A673 (cell line): ENCODE measurements around the gene CIC.

ENCODE experiments used
- CTCF ChIP-seq: fragments of 300-800, 200-600 bp; sonication (generic); conservative IDR thresholded peaks from 2 replicates; pipeline ENCODE4 v1.5.1; 2017; ENCODE audit warnings: low read depth, mild to moderate bottlenecking, antibody characterized with exemption, low read length, moderate library complexity, mixed read lengths
- EZH2 ChIP-seq: fragments of 200-600 bp; sonication (generic); IDR thresholded peaks from 2 replicates; pipeline ENCODE4 v1.6.1; 2017; ENCODE audit warnings: borderline replicate concordance, low read depth, mild to moderate bottlenecking, mixed read lengths, antibody characterized with exemption, low read length; ENCODE audit not compliant: poor library complexity, severe bottlenecking

- TF ChIP-seq EZH2 (no peak), CTCF (no peak)
Measured at GRCh38 chr19:42288387-42288786, 19.3 kb downstream of the CIC start.
